Measurements from ENCODE around the gene RSRC2. TPM values are rescaled to one million over a fixed set of nuclear protein-coding genes. Genes with fewer than 3 reads are reported as not detected.
A peak's percentile ranks its signal among the peaks of the same experiment; 100 is the strongest.
"Not testable (repeated sequence)": the region's sequence is repeated elsewhere in the genome, so short reads cannot be mapped to it uniquely, and the experiment has no call there.

Gene RSRC2
- polyA plus RNA-seq, 3 donors from 2014 or later, result 13.0 to 50.7 (median 14.1) TPM

DNA sequence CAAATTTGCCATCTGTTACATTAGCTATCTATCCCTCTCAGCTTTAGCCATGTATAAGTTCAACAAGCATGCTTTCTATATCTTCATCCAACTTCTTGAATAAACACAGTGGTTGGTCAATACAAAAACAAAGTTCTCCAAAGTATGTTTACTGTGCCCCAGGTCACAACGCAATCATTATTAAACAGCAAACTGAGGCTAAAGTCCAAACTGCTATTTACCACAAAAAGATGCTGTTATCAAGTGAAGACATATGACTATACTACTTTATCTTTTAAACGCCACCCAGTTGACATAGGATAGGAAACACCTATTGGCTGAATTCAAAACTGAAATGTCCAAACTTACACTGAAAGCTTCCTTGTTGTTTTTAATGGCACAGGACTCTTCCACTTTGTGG is 37.7 kb downstream of the RSRC2 start:
- H3K4me3 Mint-ChIP-seq, result no peak overlapping the region
- H3K27ac Mint-ChIP-seq, result peak overlapping the region in 1 of 6 donors; percentile 13
- no peaks in the 10 kb centered on the region for H3K27me3 Mint-ChIP-seq (ENCODE audit: low read depth in 3 of 3)
- no peaks in the 10 kb centered on the region for H3K9me3 Mint-ChIP-seq
- peaks cover 3 to 26% of the 10 kb centered on the region in 2 donors for H3K4me1 Mint-ChIP-seq
- peaks cover 29 to 47% (median 32%) of the 10 kb centered on the region in 3 donors for H3K36me3 Mint-ChIP-seq
- no peak for DNase-seq

DNA sequence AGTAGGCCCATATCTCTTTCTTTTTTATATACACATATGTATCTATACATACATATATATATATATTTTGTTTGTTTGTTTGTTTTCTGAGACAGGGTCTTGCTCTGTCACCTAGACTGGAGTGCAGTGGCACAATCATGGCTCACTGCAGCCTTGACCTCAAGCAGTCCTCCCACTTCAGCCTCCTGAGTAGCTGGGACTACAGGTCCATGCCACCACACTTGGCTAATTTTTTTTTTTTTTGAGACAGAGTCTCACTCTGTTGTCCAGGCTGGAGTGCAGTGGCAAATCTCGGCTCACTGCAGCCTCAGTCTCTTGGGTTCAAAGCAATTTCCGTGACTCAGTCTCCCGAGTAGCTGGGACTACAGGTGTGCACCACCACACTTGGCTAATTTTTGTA is 38.9 kb downstream of the RSRC2 start:
- H3K27me3 Mint-ChIP-seq (ENCODE audit: low read depth in 3 of 3); H3K9me3 Mint-ChIP-seq; H3K27ac Mint-ChIP-seq; DNase-seq; H3K4me3 Mint-ChIP-seq: not testable (repeated sequence)
- Mint-ChIP-seq H3K4me1 (peaks cover 3 to 26% of the 10 kb centered on the region in 2 donors), H3K36me3 (peaks cover 32 to 57% (median 41%) of the 10 kb centered on the region in 3 donors)

DNA sequence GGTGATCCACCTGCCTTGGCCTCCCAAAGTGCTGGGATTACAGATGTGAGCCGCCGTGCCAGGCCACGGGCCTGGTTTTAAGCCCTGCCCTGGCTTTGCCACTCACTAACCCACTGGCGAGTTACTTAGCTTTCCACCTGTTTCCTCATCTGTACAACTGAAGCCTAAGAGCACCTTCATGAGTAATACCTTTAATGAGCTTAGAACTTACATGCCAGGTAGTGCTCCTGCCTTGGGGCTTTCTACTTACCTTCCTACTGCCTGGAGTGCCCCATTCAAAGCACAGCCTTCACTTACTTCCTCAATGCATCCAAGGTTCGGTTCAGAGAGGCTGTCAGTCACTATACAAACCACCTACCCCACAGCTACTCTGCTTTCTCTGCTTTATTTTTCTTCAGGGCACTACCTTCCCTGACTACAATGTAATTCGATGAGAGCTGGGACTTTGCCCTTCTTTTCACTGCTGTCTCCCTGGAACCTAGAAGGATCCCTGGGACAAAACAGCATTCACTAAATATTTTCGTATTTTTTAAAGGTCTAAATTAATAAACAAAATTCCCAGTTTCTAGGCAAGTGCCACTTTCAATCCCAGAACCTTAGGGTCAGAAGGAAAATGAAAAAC is 39.8 kb downstream of the RSRC2 start:
- peaks cover 3 to 20% of the 10 kb centered on the region in 2 donors for H3K4me1 Mint-ChIP-seq
- DNase-seq, result no peak
- no peak overlapping the region for H3K27ac Mint-ChIP-seq
- no peak overlapping the region for H3K4me3 Mint-ChIP-seq
- peaks cover 28 to 55% (median 38%) of the 10 kb centered on the region in 3 donors for H3K36me3 Mint-ChIP-seq
- no peaks in the 10 kb centered on the region for H3K27me3 Mint-ChIP-seq (ENCODE audit: low read depth in 3 of 3)
- no peaks in the 10 kb centered on the region for H3K9me3 Mint-ChIP-seq

DNA sequence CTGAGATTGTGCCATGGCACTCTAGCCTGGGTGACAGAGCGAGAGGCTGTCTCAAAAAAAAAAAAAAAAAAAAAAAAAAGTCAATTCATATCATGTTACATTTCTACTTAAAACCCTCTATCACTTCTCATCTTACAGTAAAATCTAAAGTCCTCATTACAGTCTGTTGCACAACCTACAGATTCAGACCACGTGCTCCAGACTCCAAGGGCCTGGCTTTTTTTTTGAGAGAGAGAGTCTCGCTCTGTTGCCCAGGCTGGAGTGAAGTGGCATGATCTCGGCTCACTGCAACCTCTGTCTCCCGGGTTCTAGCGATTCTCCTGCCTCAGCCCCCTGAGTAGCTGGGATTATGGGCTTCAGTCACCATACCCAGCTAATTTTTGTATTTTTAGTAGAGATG is 40.4 kb downstream of the RSRC2 start:
- not testable (repeated sequence) for H3K9me3 Mint-ChIP-seq; H3K4me3 Mint-ChIP-seq; H3K27me3 Mint-ChIP-seq (ENCODE audit: low read depth in 3 of 3); H3K27ac Mint-ChIP-seq; DNase-seq
- Mint-ChIP-seq H3K36me3 (peaks cover 25 to 57% (median 38%) of the 10 kb centered on the region in 3 donors), H3K4me1 (peaks cover 3 to 18% of the 10 kb centered on the region in 2 donors)

GRCh38 chr12:122484385-122484784 is 42.4 kb downstream of the RSRC2 start:
- peak overlapping the region in 2 of 6 donors; percentile 15 to 31 for H3K27ac Mint-ChIP-seq
- H3K36me3 Mint-ChIP-seq, result peaks cover 30 to 56% (median 39%) of the 10 kb centered on the region in 3 donors
- DNase-seq; H3K4me1 Mint-ChIP-seq; H3K4me3 Mint-ChIP-seq; H3K9me3 Mint-ChIP-seq; H3K27me3 Mint-ChIP-seq (ENCODE audit: low read depth in 3 of 3): not testable (repeated sequence)

GRCh38 chr12:122483969-122484368 is 42.8 kb downstream of the RSRC2 start:
- Mint-ChIP-seq H3K27ac (peak overlapping the region in 2 of 6 donors; percentile 15 to 60), H3K4me3 (no peak overlapping the region), H3K36me3 (peaks cover 29 to 55% (median 35%) of the 10 kb centered on the region in 3 donors), H3K27me3 (ENCODE audit: low read depth in 3 of 3) (no peaks in the 10 kb centered on the region), H3K4me1 (peaks cover 2 to 6% of the 10 kb centered on the region in 2 donors), H3K9me3 (no peaks in the 10 kb centered on the region)
- DNase-seq, result no peak

GRCh38 chr12:122481861-122482260 is 44.9 kb downstream of the RSRC2 start:
- Mint-ChIP-seq H3K36me3 (peaks cover 34 to 59% (median 42%) of the 10 kb centered on the region in 3 donors), H3K27ac (no peak overlapping the region), H3K9me3 (no peaks in the 10 kb centered on the region)

DNA sequence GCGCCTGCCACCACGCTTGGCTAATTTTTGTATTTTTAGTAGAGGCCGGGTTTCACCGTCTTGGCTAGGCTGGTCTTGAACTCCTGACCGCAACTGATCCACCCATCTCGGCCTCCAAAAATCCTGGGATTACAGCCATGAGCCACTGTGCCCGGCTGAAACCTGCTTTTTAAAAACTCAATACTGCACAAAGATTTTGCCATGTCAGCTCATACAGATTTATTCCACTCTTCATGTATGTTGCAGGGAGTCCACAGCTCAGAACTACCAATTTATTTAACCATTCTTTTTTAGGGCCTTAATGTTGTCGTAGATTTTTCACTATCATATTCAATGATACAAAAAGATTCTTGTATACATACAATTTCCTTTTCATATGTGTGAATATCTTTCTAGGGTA is 46.0 kb downstream of the RSRC2 start:
- Mint-ChIP-seq H3K27ac (peak overlapping the region in 1 of 6 donors; percentile 29), H3K4me3 (no peak overlapping the region), H3K36me3 (peaks cover 39 to 66% (median 48%) of the 10 kb centered on the region in 3 donors), H3K27me3 (ENCODE audit: low read depth in 3 of 3) (peaks cover 0 to 3% (median 2%) of the 10 kb centered on the region in 3 donors), H3K4me1 (peaks cover under 1 to 6% of the 10 kb centered on the region in 2 donors), H3K9me3 (no peaks in the 10 kb centered on the region)
- DNase-seq, result no peak

More at GRCh38 chr12:122481861-122482260, 44.9 kb downstream of the RSRC2 start:
- Mint-ChIP-seq H3K27me3 (ENCODE audit: low read depth in 3 of 3) (no peaks in the 10 kb centered on the region), H3K4me3 (no peak overlapping the region), H3K4me1 (peaks cover 2 to 6% of the 10 kb centered on the region in 2 donors)
- no peak for DNase-seq

GRCh38 chr12:122474324-122474716 is 52.4 kb downstream of the RSRC2 start:
- peaks cover 28 to 48% (median 35%) of the 10 kb centered on the region in 3 donors for H3K36me3 Mint-ChIP-seq
- peaks cover 8 to 12% of the 10 kb centered on the region in 2 donors for H3K4me1 Mint-ChIP-seq
- no peak for DNase-seq
- H3K9me3 Mint-ChIP-seq, result no peaks in the 10 kb centered on the region
- H3K27me3 Mint-ChIP-seq (ENCODE audit: low read depth in 3 of 3), result peaks cover 0 to 5% (median 3%) of the 10 kb centered on the region in 3 donors
- no peak overlapping the region for H3K4me3 Mint-ChIP-seq
- H3K27ac Mint-ChIP-seq, result peak overlapping the region in 1 of 6 donors; percentile 80

GRCh38 chr12:122473543-122474323 is 53.0 kb downstream of the RSRC2 start:
- Mint-ChIP-seq H3K9me3 (no peaks in the 10 kb centered on the region), H3K36me3 (peaks cover 25 to 45% (median 35%) of the 10 kb centered on the region in 3 donors), H3K27me3 (ENCODE audit: low read depth in 3 of 3) (peaks cover 0 to 5% (median 3%) of the 10 kb centered on the region in 3 donors), H3K4me3 (no peak overlapping the region), H3K27ac (peak overlapping the region in 1 of 6 donors; percentile 46), H3K4me1 (peaks cover 8 to 12% of the 10 kb centered on the region in 2 donors)
- DNase-seq, result no peak

GRCh38 chr12:122471324-122472226 is 55.2 kb downstream of the RSRC2 start:
- Mint-ChIP-seq H3K4me3 (peak overlapping the region in 1 of 5 donors; percentile 10), H3K9me3 (no peaks in the 10 kb centered on the region), H3K36me3 (peaks cover 14 to 28% (median 22%) of the 10 kb centered on the region in 3 donors), H3K4me1 (peaks cover 8 to 12% of the 10 kb centered on the region in 2 donors), H3K27me3 (ENCODE audit: low read depth in 3 of 3) (peaks cover 0 to 4% (median 3%) of the 10 kb centered on the region in 3 donors), H3K27ac (peak overlapping the region; percentile 10 to 55 (median 42))
- peak; percentile 38 to 58 (median 53) for DNase-seq

- not testable (repeated sequence) for H3K4me3 Mint-ChIP-seq; H3K9me3 Mint-ChIP-seq; DNase-seq; H3K27me3 Mint-ChIP-seq (ENCODE audit: low read depth in 3 of 3); H3K27ac Mint-ChIP-seq
- H3K4me1 Mint-ChIP-seq, result peaks cover 8 to 12% of the 10 kb centered on the region in 2 donors
- H3K36me3 Mint-ChIP-seq, result peaks cover 4 to 18% (median 12%) of the 10 kb centered on the region in 3 donors
These were observed 56.2 kb downstream of the RSRC2 start for GRCh38 chr12:122470576-122470975.

DNA sequence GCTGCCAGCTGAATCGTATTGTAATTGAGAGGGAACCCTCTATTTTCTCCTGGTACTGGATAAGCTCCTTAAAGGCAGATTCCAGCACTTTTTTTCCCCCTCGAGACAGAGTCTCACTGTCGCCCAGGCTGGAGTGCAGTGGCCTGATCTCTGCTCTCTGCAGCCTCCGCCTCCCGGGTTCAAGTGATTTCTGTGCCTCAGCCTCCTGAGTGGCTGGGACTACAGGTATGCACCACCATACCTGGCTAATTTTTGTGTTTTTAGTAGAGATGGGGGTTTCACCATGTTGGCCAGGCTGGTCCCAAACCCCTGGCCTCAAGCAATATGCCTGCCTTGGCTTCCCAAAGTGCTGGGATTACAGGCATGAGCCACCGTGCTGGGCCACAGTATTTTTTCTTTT is 56.9 kb downstream of the RSRC2 start:
- H3K9me3 Mint-ChIP-seq; DNase-seq; H3K27me3 Mint-ChIP-seq (ENCODE audit: low read depth in 3 of 3); H3K4me3 Mint-ChIP-seq: not testable (repeated sequence)
- H3K36me3 Mint-ChIP-seq, result peaks cover 0 to 13% (median 7%) of the 10 kb centered on the region in 3 donors
- peaks cover 8 to 12% of the 10 kb centered on the region in 2 donors for H3K4me1 Mint-ChIP-seq
- H3K27ac Mint-ChIP-seq, result peak overlapping the region in 1 of 6 donors; percentile 28

Data from immature natural killer cell (primary cell).